ENCODE data around the gene PEAK3. TPM values are rescaled to one million over a fixed set of nuclear protein-coding genes. Genes with fewer than 3 reads are reported as not detected.

PEAK3 gene
- total and polyA plus RNA-seq, 9 of the 15 experiments (the other 6 are each of a cell fraction or from before 2014, with no cell fraction given) = 0.07 to 0.40 TPM; not detected in 7

DNA sequence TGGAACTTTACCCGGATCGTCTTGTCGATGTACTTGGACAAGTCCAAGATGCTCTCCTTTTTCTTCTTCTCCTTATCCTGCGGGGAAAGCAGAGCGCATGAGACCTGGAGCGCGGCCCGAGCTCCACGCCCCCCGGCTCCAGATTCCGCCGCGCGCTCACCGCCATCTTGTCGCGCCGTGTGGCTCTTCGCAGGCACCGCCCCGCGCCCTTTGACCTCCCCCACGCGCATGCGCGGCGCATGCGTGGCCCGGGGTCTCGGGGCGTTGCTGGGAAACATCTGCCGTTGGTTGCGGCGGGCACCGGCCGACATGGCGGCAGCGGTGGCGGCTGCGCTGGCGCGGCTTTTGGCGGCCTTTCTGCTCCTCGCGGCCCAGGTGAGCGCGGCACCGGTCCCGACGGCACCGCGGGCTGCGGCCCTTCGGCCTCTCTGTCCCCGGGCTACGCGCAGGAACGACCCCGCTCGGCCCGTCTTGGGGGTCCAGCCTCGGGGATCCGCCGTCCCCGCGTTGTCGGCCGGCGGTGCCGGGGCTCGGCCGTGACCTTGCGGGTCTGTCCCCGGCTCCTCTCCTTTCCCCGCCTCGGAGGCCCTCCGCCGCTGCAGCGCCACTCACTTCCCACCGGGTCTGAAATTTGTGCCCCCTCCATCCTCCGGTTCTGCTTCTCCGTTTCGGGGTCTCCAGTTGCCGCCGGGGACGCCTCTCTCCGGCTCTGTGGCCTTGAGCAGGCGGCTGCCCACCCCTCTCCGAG is 46.6 kb upstream of the PEAK3 start, which contains the start of the genes LSM7 and SPPL2B (continued):
- TF ChIP-seq, protein P1, sequence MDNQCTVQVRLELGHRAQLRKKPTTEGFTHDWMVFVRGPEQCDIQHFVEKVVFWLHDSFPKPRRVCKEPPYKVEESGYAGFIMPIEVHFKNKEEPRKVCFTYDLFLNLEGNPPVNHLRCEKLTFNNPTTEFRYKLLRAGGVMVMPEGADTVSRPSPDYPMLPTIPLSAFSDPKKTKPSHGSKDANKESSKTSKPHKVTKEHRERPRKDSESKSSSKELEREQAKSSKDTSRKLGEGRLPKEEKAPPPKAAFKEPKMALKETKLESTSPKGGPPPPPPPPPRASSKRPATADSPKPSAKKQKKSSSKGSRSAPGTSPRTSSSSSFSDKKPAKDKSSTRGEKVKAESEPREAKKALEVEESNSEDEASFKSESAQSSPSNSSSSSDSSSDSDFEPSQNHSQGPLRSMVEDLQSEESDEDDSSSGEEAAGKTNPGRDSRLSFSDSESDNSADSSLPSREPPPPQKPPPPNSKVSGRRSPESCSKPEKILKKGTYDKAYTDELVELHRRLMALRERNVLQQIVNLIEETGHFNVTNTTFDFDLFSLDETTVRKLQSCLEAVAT (IDR thresholded peaks at IDR 0.05) = peak in 1 of 2 experiments; percentile 4; a peak in 1 of 4 replicates
- TF ChIP-seq KDM2B (CRISPR knock-in tag; IDR thresholded peaks at IDR 0.05) (0 out of 2 replicates have a peak, but pooled peaks have one; percentile 79), PHF8 (IDR thresholded peaks at IDR 0.05; ENCODE audit: borderline replicate concordance, low read length) (peak; percentile 95), TEAD4 (IDR thresholded peaks at IDR 0.05; ENCODE audit: low read length) (no peak), TEAD4 (CRISPR knock-in tag; IDR thresholded peaks at IDR 0.05; ENCODE audit: borderline replicate concordance) (0 out of 2 replicates have a peak, but pooled peaks have one; percentile 54), ZNF217 (CRISPR knock-in tag; IDR thresholded peaks at IDR 0.05) (no peak), FOXJ2 (tag; IDR thresholded peaks at IDR 0.05) (peak; percentile 31; the same call in 1 of the 2 replicates), KDM4B (IDR thresholded peaks at IDR 0.05; ENCODE audit: borderline replicate concordance in 2 of 2, low read depth in 1 of 2) (0 out of 4 replicates have a peak, but pooled peaks of 1 of the 2 experiments have one; percentile 51), ZNF282 (CRISPR knock-in tag; IDR thresholded peaks at IDR 0.05) (peak; percentile 69; the same call in 1 of the 2 replicates), ZKSCAN8 (CRISPR knock-in tag; IDR thresholded peaks at IDR 0.05) (no peak), NONO (IDR thresholded peaks at IDR 0.05; ENCODE audit: low read depth in 2 of 2, low read length in 1 of 2) (peak in 1 of 2 experiments; percentile 64; a peak in 2 of 4 replicates), CCNT2 (IDR thresholded peaks at IDR 0.05; ENCODE audit: borderline replicate concordance, extremely low read depth, insufficient read length, low read depth, low read length) (peak; percentile 80), HNRNPLL (IDR thresholded peaks at IDR 0.05; ENCODE audit: low read depth, low read length, poor library complexity, severe bottlenecking) (peak; percentile 26), BRD4 (IDR thresholded peaks at IDR 0.05) (peak; percentile 75; the same call in 1 of the 2 replicates), BHLHE40 (IDR thresholded peaks at IDR 0.05; ENCODE audit: low read length) (no peak), NRF1 (conservative IDR thresholded peaks at IDR 0.05 in 1 of 2, IDR thresholded peaks at IDR 0.05 in 1 of 2) (peak; percentile 99)
- TF ChIP-seq, protein P2, sequence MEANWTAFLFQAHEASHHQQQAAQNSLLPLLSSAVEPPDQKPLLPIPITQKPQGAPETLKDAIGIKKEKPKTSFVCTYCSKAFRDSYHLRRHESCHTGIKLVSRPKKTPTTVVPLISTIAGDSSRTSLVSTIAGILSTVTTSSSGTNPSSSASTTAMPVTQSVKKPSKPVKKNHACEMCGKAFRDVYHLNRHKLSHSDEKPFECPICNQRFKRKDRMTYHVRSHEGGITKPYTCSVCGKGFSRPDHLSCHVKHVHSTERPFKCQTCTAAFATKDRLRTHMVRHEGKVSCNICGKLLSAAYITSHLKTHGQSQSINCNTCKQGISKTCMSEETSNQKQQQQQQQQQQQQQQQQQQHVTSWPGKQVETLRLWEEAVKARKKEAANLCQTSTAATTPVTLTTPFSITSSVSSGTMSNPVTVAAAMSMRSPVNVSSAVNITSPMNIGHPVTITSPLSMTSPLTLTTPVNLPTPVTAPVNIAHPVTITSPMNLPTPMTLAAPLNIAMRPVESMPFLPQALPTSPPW (CRISPR knock-in tag; IDR thresholded peaks at IDR 0.05) = peak; percentile 23; the same call in 1 of the 2 replicates
- TF ChIP-seq, protein P3, sequence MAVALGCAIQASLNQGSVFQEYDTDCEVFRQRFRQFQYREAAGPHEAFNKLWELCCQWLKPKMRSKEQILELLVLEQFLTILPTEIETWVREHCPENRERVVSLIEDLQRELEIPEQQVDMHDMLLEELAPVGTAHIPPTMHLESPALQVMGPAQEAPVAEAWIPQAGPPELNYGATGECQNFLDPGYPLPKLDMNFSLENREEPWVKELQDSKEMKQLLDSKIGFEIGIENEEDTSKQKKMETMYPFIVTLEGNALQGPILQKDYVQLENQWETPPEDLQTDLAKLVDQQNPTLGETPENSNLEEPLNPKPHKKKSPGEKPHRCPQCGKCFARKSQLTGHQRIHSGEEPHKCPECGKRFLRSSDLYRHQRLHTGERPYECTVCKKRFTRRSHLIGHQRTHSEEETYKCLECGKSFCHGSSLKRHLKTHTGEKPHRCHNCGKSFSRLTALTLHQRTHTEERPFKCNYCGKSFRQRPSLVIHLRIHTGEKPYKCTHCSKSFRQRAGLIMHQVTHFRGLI (CRISPR knock-in tag; IDR thresholded peaks at IDR 0.05) = no peak
